IPS DF 4.7 (cell line): ENCODE data around the gene LILRA5.
"Not testable (repeated sequence)": the region's sequence is repeated elsewhere in the genome, so short reads cannot be mapped to it uniquely, and the experiment has no call there.

Experiments
- DNase-seq: peaks from one replicate; pipeline ENCODE4 v3.0.0-alpha.2; 2013; ENCODE audit warnings: low spot score; ENCODE audit errors: extremely low read depth

The LILRA5 gene

GRCh38 chr19:54275951-54276350 lies 37.0 kb downstream of the LILRA5 start:
- DNase-seq: no peak

GRCh38 chr19:54274516-54274915 lies 38.5 kb downstream of the LILRA5 start:
- not testable (repeated sequence) for DNase-seq

DNA sequence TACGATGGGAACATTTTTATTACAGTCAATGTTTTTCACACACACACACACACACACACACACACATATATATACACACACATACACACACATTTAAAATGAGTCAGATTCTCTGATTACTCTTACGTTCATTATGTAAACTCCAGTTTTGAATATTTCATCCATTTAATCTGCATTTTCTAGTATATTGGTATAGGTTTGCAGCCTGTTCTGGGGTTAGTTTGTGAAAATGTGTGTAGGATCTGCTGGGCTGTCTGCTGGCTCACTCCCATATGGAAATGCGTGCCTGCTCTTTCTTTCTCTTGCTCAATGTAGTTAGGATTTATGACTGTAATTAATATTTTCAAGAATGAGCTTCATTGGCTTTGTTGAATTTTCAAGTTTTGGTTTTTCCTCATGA lies 39.1 kb downstream of the LILRA5 start:
- DNase-seq: no peak

GRCh38 chr19:54272181-54272580 lies 40.8 kb downstream of the LILRA5 start:
- DNase-seq: not testable (repeated sequence)

GRCh38 chr19:54271587-54271986 lies 41.4 kb downstream of the LILRA5 start:
- DNase-seq: not testable (repeated sequence)

GRCh38 chr19:54271106-54271505 lies 41.9 kb downstream of the LILRA5 start:
- no peak for DNase-seq

- no peak for DNase-seq
These were observed 44.0 kb downstream of the LILRA5 start for GRCh38 chr19:54268936-54269335.

- peak; percentile 75 for DNase-seq
These were observed 46.8 kb downstream of the LILRA5 start for GRCh38 chr19:54266133-54266532.

- no peak for DNase-seq
These were observed 50.5 kb downstream of the LILRA5 start for GRCh38 chr19:54262470-54262869.

DNA sequence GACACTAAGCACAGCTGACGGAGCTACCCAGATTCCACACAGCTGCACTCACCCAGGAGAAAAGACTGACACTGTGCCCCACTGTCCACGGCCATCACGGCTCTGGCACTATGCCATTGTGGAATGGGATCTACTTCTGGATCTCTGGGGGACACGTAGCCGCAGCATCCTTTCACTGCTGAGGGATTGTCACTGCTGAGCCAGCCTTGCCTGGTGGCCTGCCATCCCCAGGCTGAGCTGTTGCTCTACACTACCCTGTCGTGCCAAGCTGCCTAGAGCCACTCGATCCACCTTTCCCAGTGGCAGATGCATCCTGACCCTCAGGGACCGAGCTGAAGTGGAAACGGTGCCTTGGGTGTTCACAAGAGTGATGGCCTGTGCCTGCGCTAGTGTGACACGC lies 50.9 kb downstream of the LILRA5 start:
- no peak for DNase-seq

GRCh38 chr19:54257116-54257480 lies 55.9 kb downstream of the LILRA5 start, which contains the start of gene LILRB5:
Gene LILRB5 (minus strand): TSS chr19:54257273. CDS start chr19:54257193, 80 bp downstream.
- no peak for DNase-seq
